Transverse colon (tissue), 4 donors: Measurements from ENCODE around the gene PNMA8B. TPM values are rescaled to one million over a fixed set of nuclear protein-coding genes. Genes with fewer than 3 reads are reported as not detected.
"Not testable (repeated sequence)": the region's sequence is repeated elsewhere in the genome, so short reads cannot be mapped to it uniquely, and the experiment has no call there.

Source experiments
- DNase-seq: peaks from one replicate; pipeline ENCODE4 v3.0.0-alpha.2; 2019
- H3K27ac ChIP-seq, 4 donors: fragments of 200-600 bp; sonication (generic); 2 replicates each; pipeline ENCODE4 v1.5.1; 2016 to 2018; ENCODE audit warnings: inconsistent platforms in 4 of 4
- H3K27me3 ChIP-seq: fragments of 200-600 bp; sonication (generic); 2 replicates; pipeline ENCODE4 v1.5.1; 2017; ENCODE audit warnings: inconsistent platforms
- H3K36me3 ChIP-seq, 4 donors: fragments of 200-600 bp; sonication (generic); 2 replicates each; pipeline ENCODE4 v1.5.1; 2017 to 2019; ENCODE audit warnings: inconsistent platforms in 4 of 4
- H3K4me1 ChIP-seq, 4 donors: fragments of 200-600 bp; sonication (generic); 2 replicates each; pipeline ENCODE4 v1.5.1; 2017 to 2020; ENCODE audit warnings: inconsistent platforms in 4 of 4
- H3K4me3 ChIP-seq, 4 donors: fragments of 200-600 bp; sonication (generic); 1 replicate in 1 of 4; 2 replicates in 3 of 4; pipeline versions ENCODE4 v1.5.1 to v1.6.1; 2017 to 2019; ENCODE audit warnings: inconsistent platforms in 4 of 4
- H3K9me3 ChIP-seq, 2 donors: fragments of 200-600 bp; sonication (generic); 2 replicates each; pipeline ENCODE4 v1.5.1; 2017 to 2019; ENCODE audit warnings: inconsistent platforms in 2 of 2
- CTCF ChIP-seq, 5 experiments: fragments of 200-600 bp in 3 of 5; fragments of 450-650 bp in 2 of 5; sonication (generic) in 3 of 5; IDR thresholded peaks; 1 replicate in 2 of 5; 2 replicates in 3 of 5; pipeline ENCODE4 v1.5.1; 2016 to 2017; ENCODE audit warnings: antibody characterized with exemption in 5 of 5, inconsistent platforms in 3 of 5, mild to moderate bottlenecking in 2 of 5, moderate library complexity in 1 of 5
- EP300 ChIP-seq: sonication (generic); formaldehyde crosslinking; IDR thresholded peaks from one replicate; pipeline ENCODE4 v1.6.1; 2017; ENCODE audit warnings: antibody characterized with exemption, low read depth
- POLR2A ChIP-seq: fragments of 450-650 bp; IDR thresholded peaks from one replicate; pipeline ENCODE4 v1.6.1; 2016; ENCODE audit warnings: antibody characterized with exemption, mild to moderate bottlenecking, moderate library complexity
- POLR2AphosphoS5 ChIP-seq, 3 donors: sonication (generic); formaldehyde crosslinking; IDR thresholded peaks; one replicate each; pipeline ENCODE4 v1.6.1; 2016; ENCODE audit warnings: antibody characterized with exemption in 3 of 3
- WGBS, 2 donors: methylation state at CpG; one replicate each; pipeline ENCODE4 v1.1.5; 2018; ENCODE audit warnings: low coverage in 1 of 2; 5-methylcytosine and 5-hydroxymethylcytosine counted together
- in situ Hi-C, 4 donors: fragments of 200-750 bp; cut with MboI; loops; one replicate each; pipeline versions ENCODE4 v1.15.0 to v1.15.1; 2017; ENCODE audit warnings: low sequenced_read_pairs in 3 of 4, low pct_ligation_motif_present in 1 of 4, low pct_unique_long_range_greater_than_20kb in 1 of 4
- intact Hi-C: fragments of 100-400 bp; cut with DNase I; formaldehyde crosslinking; loops from one replicate; pipeline ENCODE4 v1.15.1; 2023; ENCODE audit warnings: low total_unique reads
- total RNA-seq, 4 donors: library from RNA; depleted of rRNA; stranded (reverse); fragments of >200 nt; gene quantifications; one replicate each; pipeline ENCODE4 v1.1.0, GENCODE V29; 2016

The PNMA8B gene
- total RNA-seq, 4 donors from 2014 or later, result 0.27 to 0.80 (median 0.58) TPM

- Histone ChIP-seq H3K4me3 (no peak overlapping the region), H3K27me3 (peaks cover 12% of the 10 kb centered on the region), H3K4me1 (peaks cover 0 to 12% (median 0%) of the 10 kb centered on the region in 4 donors), H3K9me3 (no peaks in the 10 kb centered on the region), H3K36me3 (no peaks in the 10 kb centered on the region), H3K27ac (no peak overlapping the region)
- peak; percentile 70 for DNase-seq
- 8% methylated on average over 13 of the region's 13 CpGs; no CpG with 5 or more reads in 1 of the 2 donors for WGBS, 2 donors
- intact Hi-C loops (no loop called here), in situ Hi-C loops (no loop called here)
- no peak for TF ChIP-seq EP300
- no peak for TF ChIP-seq POLR2AphosphoS5 (IDR thresholded peaks at IDR 0.05)
- peak; percentile 92 to 96 (median 93) for TF ChIP-seq CTCF (IDR thresholded peaks at IDR 0.05)
Observed at GRCh38 chr19:46529622-46530451, 34.2 kb upstream of the PNMA8B start.

- Histone ChIP-seq H3K27me3 (peaks cover 12% of the 10 kb centered on the region), H3K4me1 (peaks cover 0 to 12% (median 0%) of the 10 kb centered on the region in 4 donors), H3K4me3 (no peak overlapping the region), H3K36me3 (no peaks in the 10 kb centered on the region), H3K9me3 (no peaks in the 10 kb centered on the region), H3K27ac (no peak overlapping the region)
- no peak for TF ChIP-seq POLR2A
- no peak for TF ChIP-seq EP300
- no peak for TF ChIP-seq POLR2AphosphoS5 (IDR thresholded peaks at IDR 0.05)
- no peak for TF ChIP-seq CTCF (IDR thresholded peaks at IDR 0.05)
- intact Hi-C loops (no loop called here), in situ Hi-C loops (no loop called here)
- WGBS, 2 donors, result 0 to 50% methylated on average over 3 to 25 of the region's 25 CpGs
- no peak for DNase-seq
Observed at GRCh38 chr19:46528601-46529590, 33.2 kb upstream of the PNMA8B start.

DNA sequence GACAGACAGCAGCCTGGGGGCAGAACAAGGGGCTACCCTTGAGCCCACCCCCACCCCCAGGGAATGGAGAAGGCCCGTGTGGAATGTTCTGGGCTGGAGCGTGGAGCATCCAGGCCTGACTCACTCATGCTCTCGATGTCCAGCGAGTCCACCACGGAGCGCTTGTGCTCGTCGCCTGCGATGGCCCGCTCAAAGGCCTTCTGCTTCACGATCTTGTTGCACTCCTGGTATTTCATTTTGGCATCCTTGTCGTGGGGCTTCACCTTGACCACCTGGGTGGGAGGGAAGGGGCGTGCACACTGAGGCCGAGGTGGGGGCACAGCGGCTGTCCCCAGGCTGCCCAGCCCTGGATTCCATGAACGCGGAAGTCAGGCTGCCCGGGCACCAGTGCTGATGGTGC lies 31.1 kb upstream of the PNMA8B start:
- DNase-seq, H3K27ac ChIP-seq, in situ Hi-C loops, H3K4me3 ChIP-seq, intact Hi-C loops, H3K9me3 ChIP-seq, H3K27me3 ChIP-seq, H3K36me3 ChIP-seq: not testable (repeated sequence)
- H3K4me1 ChIP-seq, result peaks cover 0 to 12% (median 0%) of the 10 kb centered on the region in 4 donors
- 83% methylated on average over 10 of the region's 18 CpGs; no CpG with 5 or more reads in 1 of the 2 donors for WGBS, 2 donors

DNA sequence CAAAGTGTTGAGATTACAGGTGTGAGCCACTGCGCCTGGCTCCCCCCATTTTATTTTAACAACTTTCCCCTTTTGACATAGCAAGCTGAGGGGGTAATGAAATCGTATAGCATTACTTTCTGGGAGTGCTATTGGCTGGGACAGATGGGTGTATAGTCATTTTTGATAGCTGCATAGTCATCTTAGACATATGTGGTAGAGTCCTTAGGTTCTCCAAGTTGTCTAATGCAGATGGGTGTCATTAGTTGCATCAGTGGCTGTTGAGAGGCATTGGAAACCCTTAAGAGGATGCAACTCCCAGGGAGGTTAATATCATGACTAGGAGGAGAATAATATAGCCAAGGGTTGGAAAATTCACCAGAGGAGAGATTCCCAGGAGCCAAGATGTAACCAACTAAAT lies 28.6 kb upstream of the PNMA8B start:
- intact Hi-C loops (no loop called here), in situ Hi-C loops (no loop called here)
- no peaks in the 10 kb centered on the region for H3K9me3 ChIP-seq
- H3K4me1 ChIP-seq, result peaks cover 0 to 2% (median 0%) of the 10 kb centered on the region in 4 donors
- TF ChIP-seq POLR2A (no peak), POLR2AphosphoS5 (IDR thresholded peaks at IDR 0.05) (no peak), CTCF (IDR thresholded peaks at IDR 0.05) (no peak), EP300 (no peak)
- WGBS, 2 donors, result 81% methylated on average over 2 of the region's 2 CpGs; no CpG with 5 or more reads in 1 of the 2 donors
- H3K27me3 ChIP-seq, result no peaks in the 10 kb centered on the region
- no peak for DNase-seq
- H3K27ac ChIP-seq, result no peak overlapping the region
- no peak overlapping the region for H3K4me3 ChIP-seq
- H3K36me3 ChIP-seq, result no peaks in the 10 kb centered on the region

- 54 to 70% methylated on average over 4 of the region's 4 CpGs for WGBS, 2 donors
- H3K27ac ChIP-seq, H3K36me3 ChIP-seq, DNase-seq, H3K4me3 ChIP-seq, H3K4me1 ChIP-seq, in situ Hi-C loops, H3K27me3 ChIP-seq, intact Hi-C loops, H3K9me3 ChIP-seq: not testable (repeated sequence)
Observed at GRCh38 chr19:46522988-46523387, 27.3 kb upstream of the PNMA8B start.
